ENCODE results near the gene AK8. TPM values are rescaled to one million over a fixed set of nuclear protein-coding genes. Genes with fewer than 3 reads are reported as not detected.
A peak's percentile ranks its signal among the peaks of the same experiment; 100 is the strongest.

AK8 gene
- total RNA-seq, 1 donor from 2014 or later, result not detected

GRCh38 chr9:132864691-132865090 is 13.4 kb downstream of the AK8 start:
- DNase-seq (ENCODE audit: low spot score), result no peak
- no peak overlapping the region for H3K27ac Mint-ChIP-seq
- no peaks in the 10 kb centered on the region for H3K36me3 Mint-ChIP-seq (ENCODE audit: low read depth)
- H3K4me3 Mint-ChIP-seq, result no peak overlapping the region
- peaks cover 2% of the 10 kb centered on the region for H3K27me3 Mint-ChIP-seq (ENCODE audit: insufficient read depth)
- H3K4me1 Mint-ChIP-seq (ENCODE audit: low read depth), result peaks cover 9% of the 10 kb centered on the region
- H3K9me3 Mint-ChIP-seq, result no peaks in the 10 kb centered on the region
- intact Hi-C loops (cut with micrococcal nuclease), result no loop called here

GRCh38 chr9:132864277-132864676 is 13.8 kb downstream of the AK8 start:
- Mint-ChIP-seq H3K27ac (no peak overlapping the region), H3K27me3 (ENCODE audit: insufficient read depth) (peaks cover 2% of the 10 kb centered on the region), H3K36me3 (ENCODE audit: low read depth) (no peaks in the 10 kb centered on the region), H3K4me3 (no peak overlapping the region), H3K9me3 (no peaks in the 10 kb centered on the region), H3K4me1 (ENCODE audit: low read depth) (peaks cover 9% of the 10 kb centered on the region)
- no peak for DNase-seq (ENCODE audit: low spot score)
- intact Hi-C loops (cut with micrococcal nuclease), result no loop called here

DNA sequence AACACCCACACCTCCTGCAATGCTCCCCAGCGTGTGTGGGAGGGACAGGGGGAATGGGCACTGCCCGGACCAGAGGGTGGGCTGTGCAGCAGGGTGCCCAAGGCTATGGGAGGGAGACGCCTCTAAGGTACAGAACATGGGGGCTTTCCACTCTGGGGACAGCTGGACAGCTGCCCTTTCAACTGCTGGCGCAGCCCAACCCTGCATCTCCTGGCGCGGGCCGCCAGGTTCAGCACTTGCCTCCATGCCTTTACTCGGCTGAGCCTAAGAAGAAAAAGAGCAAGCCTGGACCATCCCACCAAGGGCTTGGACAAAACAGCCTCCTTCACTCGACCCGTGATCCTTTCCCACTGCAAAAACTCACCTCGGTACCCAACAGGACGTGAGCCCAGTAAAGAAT is 15.0 kb downstream of the AK8 start:
- Mint-ChIP-seq H3K27ac (no peak overlapping the region), H3K9me3 (no peaks in the 10 kb centered on the region), H3K4me3 (no peak overlapping the region), H3K4me1 (ENCODE audit: low read depth) (peaks cover 9% of the 10 kb centered on the region), H3K27me3 (ENCODE audit: insufficient read depth) (peaks cover 2% of the 10 kb centered on the region), H3K36me3 (ENCODE audit: low read depth) (no peaks in the 10 kb centered on the region)
- no peak for DNase-seq (ENCODE audit: low spot score)
- intact Hi-C loops (cut with micrococcal nuclease), result no loop called here

DNA sequence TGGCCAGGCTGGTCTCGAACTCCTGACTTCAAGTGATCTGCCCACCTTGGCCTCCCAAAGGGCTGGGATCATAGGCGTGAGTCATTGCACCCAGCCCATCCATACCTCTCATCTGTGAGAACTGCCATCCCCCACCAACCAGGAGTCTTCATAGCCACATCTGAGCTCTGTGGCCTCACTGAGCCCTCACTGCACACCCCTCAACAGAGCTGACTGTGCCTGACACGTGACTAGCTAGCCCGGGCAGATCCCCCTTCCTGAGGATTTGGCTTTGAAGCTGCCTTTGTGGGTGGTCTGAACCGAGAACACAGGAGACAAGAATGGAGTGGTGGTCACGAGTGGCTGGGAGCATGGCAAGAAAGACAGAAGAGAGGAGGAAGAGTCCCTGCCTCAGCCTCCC is 15.6 kb downstream of the AK8 start:
- H3K4me3 Mint-ChIP-seq, result no peak overlapping the region
- no peak overlapping the region for H3K27ac Mint-ChIP-seq
- peaks cover 2% of the 10 kb centered on the region for H3K27me3 Mint-ChIP-seq (ENCODE audit: insufficient read depth)
- H3K9me3 Mint-ChIP-seq, result no peaks in the 10 kb centered on the region
- intact Hi-C loops (cut with micrococcal nuclease), result no loop called here
- no peak for DNase-seq (ENCODE audit: low spot score)
- no peaks in the 10 kb centered on the region for H3K36me3 Mint-ChIP-seq (ENCODE audit: low read depth)
- peaks cover 9% of the 10 kb centered on the region for H3K4me1 Mint-ChIP-seq (ENCODE audit: low read depth)

DNA sequence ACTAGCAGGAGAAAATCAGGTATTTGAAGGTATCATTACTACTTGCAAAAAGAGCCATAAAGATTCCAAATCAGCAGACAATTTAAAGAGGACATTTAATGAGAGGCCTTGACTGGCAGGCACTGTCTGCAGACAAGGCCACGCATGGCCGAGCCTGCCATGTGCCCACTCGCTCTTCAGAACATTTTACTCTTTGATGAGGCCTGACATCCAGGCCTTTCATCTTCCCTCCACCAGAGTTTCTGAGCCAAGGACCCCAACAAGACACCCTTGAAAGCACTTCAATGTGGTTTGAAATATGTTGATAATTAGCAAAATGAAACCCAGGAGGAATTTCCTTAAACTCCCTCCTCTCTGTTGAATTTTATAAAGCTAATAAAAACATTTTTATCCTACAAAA is 16.4 kb downstream of the AK8 start:
- no peak for DNase-seq (ENCODE audit: low spot score)
- intact Hi-C loops (cut with micrococcal nuclease), result no loop called here
- Mint-ChIP-seq H3K4me3 (no peak overlapping the region), H3K36me3 (ENCODE audit: low read depth) (no peaks in the 10 kb centered on the region), H3K4me1 (ENCODE audit: low read depth) (peaks cover 9% of the 10 kb centered on the region), H3K27ac (no peak overlapping the region), H3K27me3 (ENCODE audit: insufficient read depth) (peaks cover 4% of the 10 kb centered on the region), H3K9me3 (no peaks in the 10 kb centered on the region)

DNA sequence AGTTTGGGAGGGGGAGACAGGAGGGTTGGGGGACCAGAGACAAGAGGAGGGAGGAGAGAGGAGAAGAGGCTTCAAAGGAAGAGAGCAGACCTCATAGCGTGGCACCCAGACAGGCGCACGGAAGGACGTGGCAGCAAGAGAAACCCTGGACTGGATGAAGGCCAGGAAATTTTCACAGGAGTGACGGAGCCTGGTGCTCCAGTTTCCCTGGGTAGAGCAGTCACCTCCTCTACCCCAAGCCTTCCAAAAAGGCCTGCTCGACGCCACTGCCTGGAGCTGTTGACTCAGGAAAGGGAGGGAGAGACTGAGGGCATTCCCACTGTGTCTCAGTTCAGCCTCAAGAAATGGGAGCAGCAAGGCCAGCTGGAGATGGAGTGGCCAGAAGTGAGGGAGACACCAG is 19.3 kb downstream of the AK8 start:
- no peak overlapping the region for H3K27ac Mint-ChIP-seq

GRCh38 chr9:132857616-132858342 is 20.3 kb downstream of the AK8 start:
- H3K4me1 Mint-ChIP-seq (ENCODE audit: low read depth), result peaks cover 3% of the 10 kb centered on the region
- no peaks in the 10 kb centered on the region for H3K9me3 Mint-ChIP-seq
- H3K27ac Mint-ChIP-seq, result no peak overlapping the region
- peaks cover 7% of the 10 kb centered on the region for H3K27me3 Mint-ChIP-seq (ENCODE audit: insufficient read depth)
- no peak overlapping the region for H3K4me3 Mint-ChIP-seq
- H3K36me3 Mint-ChIP-seq (ENCODE audit: low read depth), result no peaks in the 10 kb centered on the region
- intact Hi-C loops (cut with micrococcal nuclease), result no loop called here
- no peak for DNase-seq (ENCODE audit: low spot score)

More for the DNA sequence above, 19.3 kb downstream of the AK8 start:
- H3K27me3 Mint-ChIP-seq (ENCODE audit: insufficient read depth), result peaks cover 5% of the 10 kb centered on the region
- H3K9me3 Mint-ChIP-seq, result no peaks in the 10 kb centered on the region
- DNase-seq (ENCODE audit: low spot score), result no peak
- intact Hi-C loops (cut with micrococcal nuclease), result no loop called here
- no peak overlapping the region for H3K4me3 Mint-ChIP-seq
- peaks cover 3% of the 10 kb centered on the region for H3K4me1 Mint-ChIP-seq (ENCODE audit: low read depth)
- H3K36me3 Mint-ChIP-seq (ENCODE audit: low read depth), result no peaks in the 10 kb centered on the region

GRCh38 chr9:132857031-132857430 is 21.1 kb downstream of the AK8 start:
- DNase-seq (ENCODE audit: low spot score), result no peak
- Mint-ChIP-seq H3K27ac (no peak overlapping the region), H3K36me3 (ENCODE audit: low read depth) (no peaks in the 10 kb centered on the region), H3K9me3 (no peaks in the 10 kb centered on the region), H3K4me3 (no peak overlapping the region), H3K27me3 (ENCODE audit: insufficient read depth) (peaks cover 7% of the 10 kb centered on the region), H3K4me1 (ENCODE audit: low read depth) (no peaks in the 10 kb centered on the region)
- intact Hi-C loops (cut with micrococcal nuclease), result no loop called here

- H3K4me3 Mint-ChIP-seq, result no peak overlapping the region
- intact Hi-C loops (cut with micrococcal nuclease), result no loop called here
- no peaks in the 10 kb centered on the region for H3K9me3 Mint-ChIP-seq
- H3K4me1 Mint-ChIP-seq (ENCODE audit: low read depth), result peaks cover 5% of the 10 kb centered on the region
- no peaks in the 10 kb centered on the region for H3K36me3 Mint-ChIP-seq (ENCODE audit: low read depth)
- no peak overlapping the region for H3K27ac Mint-ChIP-seq
- no peak for DNase-seq (ENCODE audit: low spot score)
- H3K27me3 Mint-ChIP-seq (ENCODE audit: insufficient read depth), result peaks cover 7% of the 10 kb centered on the region
Measured at GRCh38 chr9:132855904-132856303, 22.2 kb downstream of the AK8 start.

DNA sequence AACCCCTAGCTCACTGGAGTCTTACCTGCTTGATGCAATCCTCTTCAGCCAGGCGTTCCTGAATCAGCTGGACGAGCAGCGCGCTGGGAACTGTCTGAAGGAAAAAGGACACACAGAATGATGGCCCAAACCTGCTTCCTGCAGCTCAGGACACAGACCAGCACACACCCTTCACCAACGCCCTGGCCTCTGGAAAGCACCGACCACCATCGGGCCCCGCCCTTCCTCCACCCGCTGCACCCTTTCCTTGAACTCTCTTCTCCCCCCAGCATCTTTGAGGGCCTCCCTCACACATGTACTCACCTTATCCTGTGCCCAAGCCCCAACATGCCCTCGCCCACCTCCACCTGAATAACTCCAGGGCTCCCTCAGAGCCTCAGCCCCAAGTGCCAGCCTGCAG is 23.3 kb downstream of the AK8 start:
- Mint-ChIP-seq H3K27me3 (ENCODE audit: insufficient read depth) (peaks cover 7% of the 10 kb centered on the region), H3K36me3 (ENCODE audit: low read depth) (no peaks in the 10 kb centered on the region), H3K27ac (no peak overlapping the region), H3K9me3 (no peaks in the 10 kb centered on the region), H3K4me1 (ENCODE audit: low read depth) (peaks cover 10% of the 10 kb centered on the region), H3K4me3 (no peak overlapping the region)
- intact Hi-C loops (cut with micrococcal nuclease), result no loop called here
- DNase-seq (ENCODE audit: low spot score), result no peak

GRCh38 chr9:132853482-132853881 is 24.6 kb downstream of the AK8 start:
- peaks cover 7% of the 10 kb centered on the region for H3K27me3 Mint-ChIP-seq (ENCODE audit: insufficient read depth)
- intact Hi-C loops (cut with micrococcal nuclease), result no loop called here
- H3K9me3 Mint-ChIP-seq, result no peaks in the 10 kb centered on the region
- H3K4me1 Mint-ChIP-seq (ENCODE audit: low read depth), result peaks cover 20% of the 10 kb centered on the region
- no peak overlapping the region for H3K4me3 Mint-ChIP-seq
- H3K36me3 Mint-ChIP-seq (ENCODE audit: low read depth), result no peaks in the 10 kb centered on the region
- DNase-seq (ENCODE audit: low spot score), result no peak
- no peak overlapping the region for H3K27ac Mint-ChIP-seq

- Mint-ChIP-seq H3K4me1 (ENCODE audit: low read depth) (peaks cover 22% of the 10 kb centered on the region), H3K9me3 (no peaks in the 10 kb centered on the region), H3K4me3 (peak overlapping the region; percentile 56), H3K27me3 (ENCODE audit: insufficient read depth) (peaks cover 4% of the 10 kb centered on the region), H3K36me3 (ENCODE audit: low read depth) (no peaks in the 10 kb centered on the region), H3K27ac (peak overlapping the region; percentile 23)
- no peak for DNase-seq (ENCODE audit: low spot score)
- intact Hi-C loops (cut with micrococcal nuclease), result no loop called here
Measured at GRCh38 chr9:132849185-132849706, 28.8 kb downstream of the AK8 start.

GRCh38 chr9:132846918-132847515 is 31.1 kb downstream of the AK8 start:
- intact Hi-C loops (cut with micrococcal nuclease), result no loop called here
- Mint-ChIP-seq H3K9me3 (no peaks in the 10 kb centered on the region), H3K27me3 (ENCODE audit: insufficient read depth) (peaks cover 3% of the 10 kb centered on the region), H3K4me1 (ENCODE audit: low read depth) (peaks cover 22% of the 10 kb centered on the region), H3K36me3 (ENCODE audit: low read depth) (no peaks in the 10 kb centered on the region), H3K27ac (no peak overlapping the region), H3K4me3 (no peak overlapping the region)
- no peak for DNase-seq (ENCODE audit: low spot score)

All from activated T-helper 1 cell treated with anti-CD3 and anti-CD28 coated beads, Interleukin-12 subunit alpha, Interleukin-12 subunit beta, Interleukin-2, Interleukin-4 antibody, amounts not matched to agents 30 ng/mL and 10 ng/mL and 1 ng/mL, durations not matched to agents 14 hours and 24 hours and 36 hours (primary cell).